A549 (cell line): ENCODE data around the gene RUNX2. TPM values are rescaled to one million over a fixed set of nuclear protein-coding genes. Genes with fewer than 3 reads are reported as not detected.

Source experiments
- ATAC-seq, 2 experiments: fragments of 200-7000 bp in 1 of 2; fragments of >200 bp in 1 of 2; cut with Nextera tagmentation in 1 of 2; cut with Tn5 transposase in 1 of 2; 3 replicates each; pipeline versions ENCODE4 v1.8.0 to v1.9.1; 2018 to 2020; ENCODE audit warnings: mild to moderate bottlenecking in 1 of 2, moderate library complexity in 1 of 2
- CTCF ChIA-PET: fragments of 300-600 bp; sonication (Branson Sonifier 250); formaldehyde crosslinking; extraction: SDS; loops from one replicate; lab custom pipeline; 2021; ENCODE audit warnings: antibody characterized with exemption, inconsistent platforms; lab: Yijun Ruan, JAX
- POLR2A ChIA-PET: fragments of 350-600 bp; formaldehyde crosslinking; extraction: SDS; loops from one replicate; lab custom pipeline; 2021; ENCODE audit warnings: antibody characterized with exemption, inconsistent platforms; lab: Yijun Ruan, JAX
- DNase-seq, 2 experiments: peaks; one replicate each; pipeline versions ENCODE4 v3.0.0 to v3.0.0-alpha.2; 2011 to 2016; ENCODE audit warnings: low read depth in 1 of 2, low spot score in 1 of 2
- FAIRE-seq: peaks from 2 replicates; lab custom pipeline; 2011; peaks lifted over from hg19 to GRCh38; lab: Jason Lieb, UNC
- H3K27ac ChIP-seq, 2 experiments: fragments of >200 bp; sonication (Bioruptor Twin); formaldehyde crosslinking; 3 replicates each; pipeline ENCODE4 v1.5.1; 2016 to 2017
- H3K4me1 ChIP-seq: fragments of >200 bp; sonication (Bioruptor Twin); formaldehyde crosslinking; 3 replicates; pipeline ENCODE4 v1.6.1; 2016
- H3K4me2 ChIP-seq: fragments of >200 bp; sonication (Bioruptor Twin); formaldehyde crosslinking; 3 replicates; pipeline ENCODE4 v1.6.1; 2016
- H3K4me3 ChIP-seq: fragments of >200 bp; sonication (Bioruptor Twin); formaldehyde crosslinking; 3 replicates; pipeline ENCODE4 v1.5.1; 2016
- H3K9me3 ChIP-seq: fragments of >200 bp; sonication (Bioruptor Twin); formaldehyde crosslinking; 3 replicates; pipeline ENCODE4 v1.6.1; 2016
- BCL3 ChIP-seq: fragments of >200 bp; sonication (Bioruptor Twin); formaldehyde crosslinking; IDR thresholded peaks from 3 replicates; pipeline ENCODE4 v1.6.1; 2016
- CBX2 ChIP-seq: fragments of 200-600 bp; sonication (generic); IDR thresholded peaks from 2 replicates; pipeline ENCODE4 v1.6.1; 2016; ENCODE audit warnings: low read depth, mild to moderate bottlenecking, borderline replicate concordance
- CEBPB ChIP-seq, 2 experiments: fragments of >200 bp in 1 of 2; sonication (Bioruptor Twin) in 1 of 2; formaldehyde crosslinking in 1 of 2; IDR thresholded peaks; 2 replicates each; pipeline ENCODE4 v1.6.1; 2012 to 2016
- CHD4 ChIP-seq: fragments of 200-600 bp; sonication (generic); IDR thresholded peaks from 2 replicates; pipeline ENCODE4 v1.6.1; 2016; ENCODE audit warnings: antibody characterized with exemption, mild to moderate bottlenecking, borderline replicate concordance
- EHF ChIP-seq: fragments of 250-450 bp; sonication (Bioruptor Pico); IDR thresholded peaks from 2 replicates; pipeline ENCODE4 v1.5.0; 2020; ENCODE audit warnings: mild to moderate bottlenecking
- ELK1 ChIP-seq: fragments of 150-350 bp; IDR thresholded peaks from 2 replicates; pipeline ENCODE4 v1.6.1; 2014; ENCODE audit warnings: low read depth, mild to moderate bottlenecking, low read length
- EP300 ChIP-seq, 2 experiments: fragments of >200 bp; sonication (Bioruptor Twin); formaldehyde crosslinking; IDR thresholded peaks; 2 replicates in 1 of 2; 3 replicates in 1 of 2; pipeline ENCODE4 v1.6.1; 2016 to 2017
- FOSB ChIP-seq: fragments of 250-450 bp; sonication (Bioruptor Pico); IDR thresholded peaks from 2 replicates; pipeline ENCODE4 v1.5.0; 2020; ENCODE audit warnings: mild to moderate bottlenecking, moderate library complexity
- FOSL2 ChIP-seq, 2 experiments: fragments of 450-650 bp in 1 of 2; fragments of >200 bp in 1 of 2; sonication (Bioruptor Twin) in 1 of 2; formaldehyde crosslinking; IDR thresholded peaks; 2 replicates each; pipeline versions ENCODE4 v1.5.0 to v1.6.1; 2016 to 2020; ENCODE audit warnings: mild to moderate bottlenecking in 1 of 2, moderate library complexity in 1 of 2
- GATA3 ChIP-seq: IDR thresholded peaks from 2 replicates; pipeline ENCODE4 v1.6.1; 2012; ENCODE audit warnings: borderline replicate concordance
- HOXA7 ChIP-seq: fragments of 250-450 bp; sonication (Bioruptor Pico); IDR thresholded peaks from 2 replicates; pipeline ENCODE4 v1.5.0; 2020; ENCODE audit warnings: mild to moderate bottlenecking, moderate library complexity
- HOXB5 ChIP-seq: fragments of 250-450 bp; sonication (Bioruptor Pico); IDR thresholded peaks from 2 replicates; pipeline ENCODE4 v1.5.0; 2020; ENCODE audit warnings: mild to moderate bottlenecking, moderate library complexity
- JUN ChIP-seq, 2 experiments: fragments of >200 bp; sonication (Bioruptor Twin); formaldehyde crosslinking; IDR thresholded peaks; 2 replicates in 1 of 2; 3 replicates in 1 of 2; pipeline ENCODE4 v1.6.1; 2016 to 2017
- JUNB ChIP-seq: fragments of >200 bp; sonication (Bioruptor Twin); formaldehyde crosslinking; IDR thresholded peaks from 2 replicates; pipeline ENCODE4 v1.6.1; 2016
- MAX ChIP-seq: IDR thresholded peaks from 2 replicates; pipeline ENCODE4 v1.6.1; 2012
- NFE2L2 ChIP-seq: fragments of 150-350 bp; conservative IDR thresholded peaks from 2 replicates; pipeline ENCODE4 v1.6.1; 2014; ENCODE audit warnings: low read length
- NR3C1 ChIP-seq: fragments of >200 bp; sonication (Bioruptor Twin); formaldehyde crosslinking; IDR thresholded peaks from 3 replicates; pipeline ENCODE4 v1.6.1; 2017
- POLR2A ChIP-seq: IDR thresholded peaks from 2 replicates; pipeline ENCODE4 v1.6.1; 2012; ENCODE audit warnings: mild to moderate bottlenecking, low read length
- POLR2AphosphoS2 ChIP-seq: conservative IDR thresholded peaks from 2 replicates; pipeline ENCODE4 v1.6.1; 2012; ENCODE audit warnings: low read length, improper control_type of control experiment, inconsistent platforms
- RAD21 ChIP-seq, 2 experiments: fragments of >200 bp in 1 of 2; sonication (Bioruptor Twin) in 1 of 2; formaldehyde crosslinking in 1 of 2; IDR thresholded peaks in 1 of 2; conservative IDR thresholded peaks in 1 of 2; 2 replicates in 1 of 2; 3 replicates in 1 of 2; pipeline ENCODE4 v1.6.1; 2012 to 2018; ENCODE audit warnings: inconsistent platforms in 1 of 2
- RARB ChIP-seq: fragments of 250-450 bp; sonication (Bioruptor Pico); IDR thresholded peaks from 2 replicates; pipeline ENCODE4 v1.8.0; 2021; ENCODE audit warnings: mild to moderate bottlenecking, moderate library complexity
- ZFP36 ChIP-seq: fragments of 450-650 bp; IDR thresholded peaks from 2 replicates; pipeline ENCODE4 v1.6.1; 2014; ENCODE audit warnings: borderline replicate concordance; ENCODE audit not compliant: partially characterized antibody
- ZSCAN20 ChIP-seq: fragments of 250-450 bp; sonication (Bioruptor Pico); IDR thresholded peaks from 2 replicates; pipeline ENCODE4 v1.8.0; 2022; ENCODE audit warnings: mild to moderate bottlenecking, moderate library complexity
- whole genome bisulfite sequencing: methylation state at CpG from one replicate; pipeline ENCODE4 v1.1.6; 2017; ENCODE audit errors: missing lambda C conversion rate; 5-methylcytosine and 5-hydroxymethylcytosine counted together
- polyA plus RNA-seq, 4 experiments: library from polyadenylated mRNA; depleted of rRNA in 3 of 4; stranded (reverse); fragments of >200 nt; fragmentation: RNase III in 1 of 4; extraction: RNeasy Plus Mini Kit Qiagen cat#74134 plus additional on column Dnase treatment in 1 of 4; gene quantifications; 2 replicates in 3 of 4; 3 replicates in 1 of 4; pipeline ENCODE4 v1.2.3, GENCODE V29; 2011 to 2017
- TF ChIP-seq, protein P1 (sequence below): fragments of 250-450 bp; sonication (Bioruptor Pico); IDR thresholded peaks from 2 replicates; pipeline ENCODE4 v1.5.0; 2020; ENCODE audit warnings: low read depth, mild to moderate bottlenecking, moderate library complexity

RUNX2 gene
- polyA plus RNA-seq, 2 of the 4 experiments (the other 2 are of a cell fraction), result 0.13 to 0.83 TPM

- no peaks in the 10 kb centered on the region for H3K9me3 ChIP-seq
- no peaks in the 10 kb centered on the region for H3K4me1 ChIP-seq
- H3K4me2 ChIP-seq, result no peak overlapping the region
- H3K27ac ChIP-seq, result no peak overlapping the region
- CTCF ChIA-PET, result no interaction called here
- no peak overlapping the region for H3K4me3 ChIP-seq
- DNase-seq (no peak), ATAC-seq (no peak), FAIRE-seq (no peak)
- 39% methylated on average over 4 of the region's 4 CpGs for WGBS
- TF ChIP-seq POLR2AphosphoS2 (no peak), BCL3 (no peak), EHF (CRISPR knock-in tag) (no peak), ELK1 (no peak), CHD4 (no peak), HOXA7 (no peak), EP300 (IDR thresholded peaks at IDR 0.05) (no peak), HOXB5 (CRISPR knock-in tag) (no peak), FOSL2 (IDR thresholded peaks at IDR 0.05) (no peak), FOSL2 (CRISPR knock-in tag; IDR thresholded peaks at IDR 0.05) (no peak), NR3C1 (no peak), ZFP36 (no peak), RARB (CRISPR knock-in tag) (no peak), ZSCAN20 (CRISPR knock-in tag) (no peak), JUNB (no peak), CBX2 (no peak), FOSB (CRISPR knock-in tag) (no peak)
- POLR2A ChIA-PET, result no interaction called here
Measured at GRCh38 chr6:45533386-45533785, 205.3 kb downstream of the RUNX2 start.

DNA sequence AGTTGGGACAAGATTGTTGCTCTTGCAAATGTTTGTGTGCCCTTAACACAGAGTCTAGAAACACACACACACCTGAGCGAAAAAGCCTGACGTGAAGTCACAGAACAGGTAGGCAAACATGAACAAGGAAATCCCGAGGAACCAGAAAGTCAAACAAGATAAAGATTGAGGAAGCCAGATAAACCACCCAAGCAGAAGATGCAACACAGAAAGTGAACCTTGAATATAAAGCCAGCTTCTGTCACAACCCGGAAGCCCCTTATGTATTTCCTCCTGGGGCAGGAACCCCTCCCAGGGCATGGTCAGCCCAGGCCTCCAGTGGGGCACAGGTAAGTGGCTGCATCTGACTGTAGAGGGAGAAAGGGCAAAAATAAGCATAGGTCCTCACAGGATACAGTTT is 207.8 kb downstream of the RUNX2 start:
- no peak overlapping the region for H3K27ac ChIP-seq
- no peak for DNase-seq
- WGBS, result 79% methylated on average over 4 of the region's 4 CpGs
- H3K4me3 ChIP-seq, result no peak overlapping the region
- H3K4me1 ChIP-seq, result no peaks in the 10 kb centered on the region
- H3K4me2 ChIP-seq, result no peak overlapping the region
- FAIRE-seq, result no peak
- ChIA-PET CTCF (no interaction called here), POLR2A (no interaction called here)
- no peaks in the 10 kb centered on the region for H3K9me3 ChIP-seq
- TF ChIP-seq ELK1 (no peak), JUNB (no peak), FOSL2 (IDR thresholded peaks at IDR 0.05) (no peak), FOSL2 (CRISPR knock-in tag; IDR thresholded peaks at IDR 0.05) (no peak), POLR2A (no peak), FOSB (CRISPR knock-in tag) (no peak), HOXB5 (CRISPR knock-in tag) (no peak), GATA3 (no peak), CBX2 (no peak), POLR2AphosphoS2 (no peak), NFE2L2 (no peak), MAX (no peak), CEBPB (IDR thresholded peaks at IDR 0.05) (no peak), RAD21 (conservative IDR thresholded peaks at IDR 0.05 in 1 of 2, IDR thresholded peaks at IDR 0.05 in 1 of 2) (no peak), JUN (IDR thresholded peaks at IDR 0.05) (no peak), CHD4 (no peak)
- TF ChIP-seq, protein P1, sequence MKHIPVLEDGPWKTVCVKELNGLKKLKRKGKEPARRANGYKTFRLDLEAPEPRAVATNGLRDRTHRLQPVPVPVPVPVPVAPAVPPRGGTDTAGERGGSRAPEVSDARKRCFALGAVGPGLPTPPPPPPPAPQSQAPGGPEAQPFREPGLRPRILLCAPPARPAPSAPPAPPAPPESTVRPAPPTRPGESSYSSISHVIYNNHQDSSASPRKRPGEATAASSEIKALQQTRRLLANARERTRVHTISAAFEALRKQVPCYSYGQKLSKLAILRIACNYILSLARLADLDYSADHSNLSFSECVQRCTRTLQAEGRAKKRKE, result no peak
- ATAC-seq, result no peak
